HFF-Myc (cell line): Measurements from ENCODE around the gene COX10.

Source experiments
- DNase-seq: peaks from one replicate; pipeline ENCODE4 v3.0.0-alpha.2; 2011; ENCODE audit warnings: low read depth; ENCODE audit errors: extremely low read depth
- H3K4me3 ChIP-seq: replicated peaks from 2 replicates; pipeline ENCODE4 v1.5.1; 2011; ENCODE audit warnings: low read depth, mild to moderate bottlenecking, control low read depth, low read length
- CTCF ChIP-seq: IDR thresholded peaks from 2 replicates; pipeline ENCODE4 v1.5.1; 2012; ENCODE audit warnings: mild to moderate bottlenecking, low read depth, low read length, control low read depth; ENCODE audit errors: missing control alignments

The COX10 gene

GRCh38 chr17:14089179-14089578 is 19.9 kb downstream of the COX10 start:
- no peak overlapping the region for H3K4me3 ChIP-seq
- TF ChIP-seq CTCF = no peak
- peak; percentile 15 for DNase-seq

GRCh38 chr17:14091367-14091766 is 22.1 kb downstream of the COX10 start:
- DNase-seq = no peak
- TF ChIP-seq CTCF = no peak
- H3K4me3 ChIP-seq = no peak overlapping the region

- no peak for TF ChIP-seq CTCF
- no peak overlapping the region for H3K4me3 ChIP-seq
- DNase-seq = no peak
Measured at GRCh38 chr17:14092808-14093207, 23.5 kb downstream of the COX10 start.

DNA sequence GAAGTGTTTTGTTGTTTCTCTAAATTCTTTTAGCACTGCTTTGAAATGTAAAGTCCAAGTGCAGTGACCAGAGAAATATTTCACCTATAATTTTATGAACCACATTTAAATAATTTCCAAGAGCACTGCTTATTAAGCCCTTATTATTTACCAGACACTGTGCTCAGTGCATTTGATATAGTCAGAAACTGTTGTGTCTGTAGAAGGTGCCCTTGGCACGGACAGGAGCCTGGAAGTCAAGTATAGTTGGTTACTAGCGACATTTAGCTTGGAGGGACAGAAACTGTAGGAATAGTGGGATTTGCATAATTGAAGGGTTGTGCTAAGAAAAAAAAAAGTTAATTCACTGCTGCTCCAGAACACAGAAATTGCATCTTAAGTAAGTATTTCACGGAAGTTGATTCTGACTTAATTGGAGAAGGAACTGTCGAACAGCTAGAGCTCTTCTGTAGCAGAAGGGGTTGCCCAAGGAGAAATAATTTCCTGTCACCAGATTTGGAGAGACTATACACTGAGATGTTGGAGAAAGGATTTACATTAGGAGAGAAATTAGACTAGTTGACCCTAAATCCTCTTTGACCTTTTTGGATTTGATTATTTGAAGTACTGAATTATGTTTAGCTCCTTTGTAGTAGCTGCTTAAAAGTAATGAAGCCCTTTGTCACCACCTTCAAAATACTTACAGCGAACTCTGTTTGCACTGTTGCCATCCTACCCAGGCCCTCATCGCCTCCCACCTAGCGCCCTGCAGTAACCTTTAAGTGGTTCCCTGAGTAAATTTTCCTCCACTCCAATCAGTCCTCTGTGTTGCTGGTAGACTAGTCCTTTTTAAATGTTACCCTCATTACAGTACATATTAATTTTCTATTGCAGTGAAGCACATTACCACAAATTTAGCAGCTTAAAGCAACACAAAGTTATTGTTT is 25.6 kb downstream of the COX10 start:
- no peak for TF ChIP-seq CTCF
- DNase-seq = no peak
- no peak overlapping the region for H3K4me3 ChIP-seq

DNA sequence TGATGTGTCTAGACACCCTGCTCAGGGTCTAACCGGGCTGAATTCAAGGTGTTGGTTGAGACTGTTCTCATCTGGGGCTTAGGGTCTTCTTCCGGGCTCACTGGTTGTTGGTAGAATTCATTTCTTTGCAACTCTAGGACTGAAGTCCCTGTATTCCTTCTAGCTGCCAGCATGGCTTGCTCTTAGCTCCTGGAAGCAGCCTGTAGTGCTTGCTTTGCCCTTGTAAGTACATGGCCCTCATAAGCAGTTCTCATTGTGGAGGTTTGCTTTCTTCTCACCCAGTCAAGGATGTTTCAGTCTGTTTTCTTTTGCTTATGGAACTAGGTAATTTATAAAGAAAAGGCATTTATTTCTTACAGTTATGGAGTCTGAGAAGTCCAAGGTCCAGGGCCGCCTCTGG is 26.3 kb downstream of the COX10 start:
- DNase-seq = no peak
- no peak for TF ChIP-seq CTCF
- no peak overlapping the region for H3K4me3 ChIP-seq

- no peak for TF ChIP-seq CTCF
- no peak overlapping the region for H3K4me3 ChIP-seq
- no peak for DNase-seq
Measured at GRCh38 chr17:14098246-14098645, 28.9 kb downstream of the COX10 start.
